NT2/D1 (cell line): ENCODE results near the gene SDC1.

Experiments used
- SUZ12 ChIP-seq: IDR thresholded peaks from 2 replicates; pipeline ENCODE4 v1.6.1; 2011; ENCODE audit not compliant: insufficient read length, insufficient read depth; ENCODE audit errors: extremely low read depth
- YY1 ChIP-seq: IDR thresholded peaks from 2 replicates; pipeline ENCODE4 v1.6.1; 2011; ENCODE audit not compliant: insufficient read length, insufficient read depth
- ZNF274 ChIP-seq: IDR thresholded peaks from 2 replicates; pipeline ENCODE4 v1.6.1; 2011; ENCODE audit warnings: mild to moderate bottlenecking, low read depth, low read length

DNA sequence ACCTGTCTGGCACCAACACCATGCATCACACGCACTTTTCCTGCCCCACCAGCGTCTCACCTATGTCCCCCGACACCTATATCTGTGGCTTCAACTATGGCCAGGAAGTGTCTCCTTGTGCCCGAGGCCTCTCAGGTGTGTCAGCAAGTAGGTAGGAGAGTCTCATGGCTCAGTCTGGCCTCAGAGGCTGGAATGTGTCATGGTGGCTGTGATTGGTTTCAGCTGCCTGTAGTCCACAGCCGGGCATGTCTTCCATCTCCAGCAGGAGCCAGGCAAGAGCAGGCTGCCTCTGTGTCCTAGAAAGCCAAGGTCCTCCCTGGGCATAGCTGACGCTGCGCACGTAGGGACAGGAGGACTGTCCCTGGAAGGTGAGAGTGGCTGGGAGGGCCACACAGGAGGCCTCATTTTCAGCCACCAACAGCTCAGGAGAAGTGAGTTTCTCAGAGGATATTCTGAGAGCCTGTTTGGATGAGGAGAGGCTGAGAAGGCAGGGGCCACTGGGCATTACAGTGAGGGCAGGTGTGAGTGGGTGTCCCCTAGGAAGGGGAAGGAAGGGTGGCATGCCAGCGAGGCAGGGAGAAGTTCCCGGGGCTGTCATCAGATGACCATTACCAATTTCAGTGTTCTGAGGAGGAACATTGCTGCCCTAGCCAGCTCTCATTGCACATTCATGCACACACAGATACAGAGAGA, 47.2 kb downstream of the SDC1 start:
- no peak for TF ChIP-seq YY1
- TF ChIP-seq ZNF274: no peak
- TF ChIP-seq SUZ12: no peak
